ENCODE results near the gene PLEKHM3.

GRCh38 chr2:207783514-207783913 lies 241.8 kb downstream of the PLEKHM3 start:
- TF ChIP-seq ASH2L (IDR thresholded peaks at IDR 0.05; ENCODE audit: insufficient read length, low read depth, low read length) (no peak), THYN1 (CRISPR knock-in tag; IDR thresholded peaks at IDR 0.05; ENCODE audit: borderline replicate concordance, low read depth) (no peak), NFKB2 (CRISPR knock-in tag; IDR thresholded peaks at IDR 0.05; ENCODE audit: borderline replicate concordance) (no peak), KDM1A (CRISPR knock-in tag; IDR thresholded peaks at IDR 0.05) (no peak), CTCF (CRISPR knock-in tag; IDR thresholded peaks at IDR 0.05) (no peak), NPAS2 (CRISPR knock-in tag; IDR thresholded peaks at IDR 0.05; ENCODE audit: borderline replicate concordance) (no peak), ATF2 (CRISPR knock-in tag; IDR thresholded peaks at IDR 0.05) (no peak), HHEX (CRISPR knock-in tag; IDR thresholded peaks at IDR 0.05) (no peak)

All from HepG2 (cell line).